Measurements from ENCODE around the gene KANSL1.

The KANSL1 gene

GRCh38 chr17:46169913-46170638 is 23.2 kb downstream of the KANSL1 start:
- no peak for TF ChIP-seq SIN3A (IDR thresholded peaks at IDR 0.05; ENCODE audit: borderline replicate concordance, insufficient read depth, low read length)
- no peak for TF ChIP-seq POLR2AphosphoS5 (IDR thresholded peaks at IDR 0.05; ENCODE audit: low read depth, low read length)
- TF ChIP-seq FOXP2 (optimal IDR thresholded peaks at IDR 0.05; ENCODE audit: borderline replicate concordance, extremely low read depth, extremely low read length, insufficient read depth), result no peak

- no peak for TF ChIP-seq TAF1 (IDR thresholded peaks at IDR 0.05; ENCODE audit: borderline replicate concordance, insufficient read depth, low read length)
- TF ChIP-seq POLR2AphosphoS5 (IDR thresholded peaks at IDR 0.05; ENCODE audit: low read depth, low read length), result no peak
- no peak for TF ChIP-seq REST (IDR thresholded peaks at IDR 0.05; ENCODE audit: insufficient read depth in 1 of 2, low read depth in 2 of 2, low read length in 2 of 2)
- TF ChIP-seq SIN3A (IDR thresholded peaks at IDR 0.05; ENCODE audit: borderline replicate concordance, insufficient read depth, low read length), result no peak
These were observed 25.2 kb downstream of the KANSL1 start for GRCh38 chr17:46167826-46168569.

GRCh38 chr17:46167267-46167666 is 26.0 kb downstream of the KANSL1 start:
- TF ChIP-seq FOXP2 (optimal IDR thresholded peaks at IDR 0.05; ENCODE audit: borderline replicate concordance, extremely low read depth, extremely low read length, insufficient read depth), result no peak
- no peak for TF ChIP-seq REST (IDR thresholded peaks at IDR 0.05; ENCODE audit: insufficient read depth in 1 of 2, low read depth in 2 of 2, low read length in 2 of 2)
- no peak for TF ChIP-seq TAF1 (IDR thresholded peaks at IDR 0.05; ENCODE audit: borderline replicate concordance, insufficient read depth, low read length)
- TF ChIP-seq POLR2AphosphoS5 (IDR thresholded peaks at IDR 0.05; ENCODE audit: low read depth, low read length), result no peak
- no peak for TF ChIP-seq SIN3A (IDR thresholded peaks at IDR 0.05; ENCODE audit: borderline replicate concordance, insufficient read depth, low read length)

GRCh38 chr17:46166692-46167249 is 26.5 kb downstream of the KANSL1 start:
- TF ChIP-seq TAF1 (IDR thresholded peaks at IDR 0.05; ENCODE audit: borderline replicate concordance, insufficient read depth, low read length) (no peak), POLR2AphosphoS5 (IDR thresholded peaks at IDR 0.05; ENCODE audit: low read depth, low read length) (no peak), FOXP2 (optimal IDR thresholded peaks at IDR 0.05; ENCODE audit: borderline replicate concordance, extremely low read depth, extremely low read length, insufficient read depth) (no peak), REST (IDR thresholded peaks at IDR 0.05; ENCODE audit: insufficient read depth in 1 of 2, low read depth in 2 of 2, low read length in 2 of 2) (no peak), SIN3A (IDR thresholded peaks at IDR 0.05; ENCODE audit: borderline replicate concordance, insufficient read depth, low read length) (no peak)

GRCh38 chr17:46163929-46164594 is 29.2 kb downstream of the KANSL1 start:
- TF ChIP-seq POLR2AphosphoS5 (IDR thresholded peaks at IDR 0.05; ENCODE audit: low read depth, low read length), result no peak
- TF ChIP-seq SIN3A (IDR thresholded peaks at IDR 0.05; ENCODE audit: borderline replicate concordance, insufficient read depth, low read length), result no peak
- no peak for TF ChIP-seq FOXP2 (optimal IDR thresholded peaks at IDR 0.05; ENCODE audit: borderline replicate concordance, extremely low read depth, extremely low read length, insufficient read depth)
- no peak for TF ChIP-seq TAF1 (IDR thresholded peaks at IDR 0.05; ENCODE audit: borderline replicate concordance, insufficient read depth, low read length)
- TF ChIP-seq REST (IDR thresholded peaks at IDR 0.05; ENCODE audit: insufficient read depth in 1 of 2, low read depth in 2 of 2, low read length in 2 of 2), result no peak
